RWPE2 (cell line): ENCODE results near the gene IGFBP1.

Source experiments
- ATAC-seq: fragments of 200-7000 bp; cut with Tn5 transposase; 3 replicates; pipeline ENCODE4 v1.9.1; 2021; ENCODE audit warnings: low read depth
- DNase-seq: peaks from one replicate; pipeline ENCODE4 v3.0.0-alpha.2; 2020; ENCODE audit warnings: low spot score
- H3K27ac ChIP-seq: fragments of 450-650 bp; 2 replicates; pipeline ENCODE4 v1.5.1; 2017; ENCODE audit warnings: mild to moderate bottlenecking; ENCODE audit not compliant: poor library complexity, severe bottlenecking
- H3K27me3 ChIP-seq: fragments of 250-450 bp; sonication (Bioruptor Pico); 2 replicates; pipeline ENCODE4 v1.5.1; 2021; ENCODE audit warnings: mild to moderate bottlenecking, moderate library complexity; ENCODE audit not compliant: insufficient read depth, poor library complexity, severe bottlenecking
- H3K36me3 ChIP-seq: fragments of 250-450 bp; sonication (Bioruptor Pico); 2 replicates; pipeline ENCODE4 v1.5.1; 2020; ENCODE audit warnings: low read depth, mild to moderate bottlenecking, moderate library complexity
- H3K4me1 ChIP-seq: fragments of 250-450 bp; sonication (Bioruptor Pico); 2 replicates; pipeline ENCODE4 v1.5.1; 2021; ENCODE audit warnings: mild to moderate bottlenecking, moderate library complexity; ENCODE audit not compliant: insufficient read depth, poor library complexity, severe bottlenecking
- H3K4me3 ChIP-seq: fragments of 250-450 bp; sonication (Bioruptor Pico); 2 replicates; pipeline ENCODE4 v1.5.1; 2021; ENCODE audit warnings: mild to moderate bottlenecking, moderate library complexity; ENCODE audit not compliant: severe bottlenecking
- H3K9me3 ChIP-seq: fragments of 250-450 bp; sonication (Bioruptor Pico); 2 replicates; pipeline ENCODE4 v1.5.1; 2021; ENCODE audit warnings: mild to moderate bottlenecking, moderate library complexity; ENCODE audit not compliant: severe bottlenecking
- TF ChIP-seq, protein P1 (sequence below): fragments of 450-650 bp; IDR thresholded peaks from one replicate; pipeline ENCODE4 v1.5.1; 2017; ENCODE audit warnings: mild to moderate bottlenecking, moderate library complexity; ENCODE audit not compliant: poor library complexity, severe bottlenecking

Gene IGFBP1

DNA sequence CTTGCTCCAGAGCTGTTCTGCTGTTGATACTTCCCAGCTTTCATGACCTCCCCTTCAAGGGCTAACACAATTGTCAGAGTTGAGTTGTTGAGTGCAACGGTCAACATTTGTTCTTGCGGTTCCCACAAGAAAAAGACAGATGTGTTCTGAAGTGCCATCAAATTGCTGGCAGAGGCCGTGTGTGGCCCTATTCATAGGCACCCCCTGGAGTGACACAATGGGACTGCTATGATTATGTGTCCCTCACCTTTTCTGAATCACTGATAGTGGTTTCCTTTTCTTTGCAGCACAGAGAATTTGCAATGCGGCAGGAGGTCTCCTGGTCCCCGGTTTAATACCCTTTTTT lies 5.8 kb upstream of the IGFBP1 start:
- no peak for ATAC-seq
- no peaks in the 10 kb centered on the region for H3K4me1 ChIP-seq
- H3K27me3 ChIP-seq, result peaks cover 1% of the 10 kb centered on the region

DNA sequence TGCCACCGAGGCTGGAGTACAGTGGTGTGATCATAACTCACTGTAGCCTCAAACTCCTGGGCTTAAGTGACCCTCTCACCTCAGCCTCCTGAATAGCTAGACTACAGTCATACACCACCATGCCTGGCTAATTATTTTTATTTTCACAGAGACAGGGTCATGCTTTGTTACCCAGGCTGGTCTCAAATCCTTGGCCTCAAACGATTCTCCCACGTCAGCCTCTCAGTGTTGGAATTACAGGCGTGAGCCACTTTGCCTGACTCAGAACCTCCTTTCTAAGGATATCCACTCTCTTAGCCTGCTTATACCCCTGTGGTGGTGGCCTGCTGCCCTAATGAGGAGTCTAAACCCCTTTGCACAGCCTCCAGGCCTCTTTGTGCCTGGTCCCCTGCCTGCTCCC lies 4.2 kb upstream of the IGFBP1 start:
- no peak overlapping the region for H3K4me3 ChIP-seq
- no peak for DNase-seq
- H3K4me1 ChIP-seq, result no peaks in the 10 kb centered on the region
- H3K27ac ChIP-seq, result no peak overlapping the region
- H3K9me3 ChIP-seq, result no peaks in the 10 kb centered on the region
- TF ChIP-seq, protein P1, sequence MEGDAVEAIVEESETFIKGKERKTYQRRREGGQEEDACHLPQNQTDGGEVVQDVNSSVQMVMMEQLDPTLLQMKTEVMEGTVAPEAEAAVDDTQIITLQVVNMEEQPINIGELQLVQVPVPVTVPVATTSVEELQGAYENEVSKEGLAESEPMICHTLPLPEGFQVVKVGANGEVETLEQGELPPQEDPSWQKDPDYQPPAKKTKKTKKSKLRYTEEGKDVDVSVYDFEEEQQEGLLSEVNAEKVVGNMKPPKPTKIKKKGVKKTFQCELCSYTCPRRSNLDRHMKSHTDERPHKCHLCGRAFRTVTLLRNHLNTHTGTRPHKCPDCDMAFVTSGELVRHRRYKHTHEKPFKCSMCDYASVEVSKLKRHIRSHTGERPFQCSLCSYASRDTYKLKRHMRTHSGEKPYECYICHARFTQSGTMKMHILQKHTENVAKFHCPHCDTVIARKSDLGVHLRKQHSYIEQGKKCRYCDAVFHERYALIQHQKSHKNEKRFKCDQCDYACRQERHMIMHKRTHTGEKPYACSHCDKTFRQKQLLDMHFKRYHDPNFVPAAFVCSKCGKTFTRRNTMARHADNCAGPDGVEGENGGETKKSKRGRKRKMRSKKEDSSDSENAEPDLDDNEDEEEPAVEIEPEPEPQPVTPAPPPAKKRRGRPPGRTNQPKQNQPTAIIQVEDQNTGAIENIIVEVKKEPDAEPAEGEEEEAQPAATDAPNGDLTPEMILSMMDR, result no peak
- ATAC-seq, result no peak
- no peaks in the 10 kb centered on the region for H3K36me3 ChIP-seq
- peaks cover 12% of the 10 kb centered on the region for H3K27me3 ChIP-seq

More for the DNA sequence above, 5.8 kb upstream of the IGFBP1 start:
- H3K27ac ChIP-seq, result no peak overlapping the region
- TF ChIP-seq, protein P1, result no peak
- H3K4me3 ChIP-seq, result no peak overlapping the region
- H3K9me3 ChIP-seq, result no peaks in the 10 kb centered on the region
- no peaks in the 10 kb centered on the region for H3K36me3 ChIP-seq
- no peak for DNase-seq

DNA sequence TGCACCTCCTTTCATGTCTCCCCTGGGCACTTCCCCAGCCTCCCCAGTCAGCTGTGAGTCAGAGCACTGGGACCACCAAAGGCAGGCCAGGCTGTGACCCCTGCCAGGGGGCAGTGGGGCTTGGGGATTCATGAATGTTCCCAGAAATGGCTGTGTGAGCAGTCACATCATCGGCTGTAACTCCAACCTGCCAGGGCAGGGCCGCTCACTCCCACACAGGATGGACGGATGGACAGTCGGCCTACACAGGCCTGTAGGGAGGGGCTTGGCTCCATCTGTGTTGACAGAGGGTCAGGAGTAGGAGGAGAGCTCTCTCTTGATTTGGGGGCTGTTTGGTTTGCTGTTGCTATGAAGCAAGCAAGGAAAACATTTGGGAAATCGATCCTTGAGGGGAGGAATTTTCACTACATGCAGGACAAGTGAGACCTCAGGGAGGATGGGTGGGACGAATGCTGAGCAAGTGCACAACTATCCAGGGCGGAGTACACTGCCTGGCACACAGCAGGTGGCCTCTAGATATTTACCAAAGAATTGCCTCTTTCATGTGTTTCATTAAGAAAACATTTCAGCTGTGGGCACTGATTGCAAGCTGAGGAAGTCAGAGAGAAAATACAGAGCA lies 2.9 kb upstream of the IGFBP1 start:
- no peaks in the 10 kb centered on the region for H3K4me1 ChIP-seq
- no peak overlapping the region for H3K4me3 ChIP-seq
- DNase-seq, result no peak
- H3K27me3 ChIP-seq, result peaks cover 12% of the 10 kb centered on the region
- no peaks in the 10 kb centered on the region for H3K36me3 ChIP-seq
- H3K9me3 ChIP-seq, result no peaks in the 10 kb centered on the region
- TF ChIP-seq, protein P1, result no peak
- no peak overlapping the region for H3K27ac ChIP-seq
- peak; percentile 50; the same call in 2 of the 3 replicates for ATAC-seq

DNA sequence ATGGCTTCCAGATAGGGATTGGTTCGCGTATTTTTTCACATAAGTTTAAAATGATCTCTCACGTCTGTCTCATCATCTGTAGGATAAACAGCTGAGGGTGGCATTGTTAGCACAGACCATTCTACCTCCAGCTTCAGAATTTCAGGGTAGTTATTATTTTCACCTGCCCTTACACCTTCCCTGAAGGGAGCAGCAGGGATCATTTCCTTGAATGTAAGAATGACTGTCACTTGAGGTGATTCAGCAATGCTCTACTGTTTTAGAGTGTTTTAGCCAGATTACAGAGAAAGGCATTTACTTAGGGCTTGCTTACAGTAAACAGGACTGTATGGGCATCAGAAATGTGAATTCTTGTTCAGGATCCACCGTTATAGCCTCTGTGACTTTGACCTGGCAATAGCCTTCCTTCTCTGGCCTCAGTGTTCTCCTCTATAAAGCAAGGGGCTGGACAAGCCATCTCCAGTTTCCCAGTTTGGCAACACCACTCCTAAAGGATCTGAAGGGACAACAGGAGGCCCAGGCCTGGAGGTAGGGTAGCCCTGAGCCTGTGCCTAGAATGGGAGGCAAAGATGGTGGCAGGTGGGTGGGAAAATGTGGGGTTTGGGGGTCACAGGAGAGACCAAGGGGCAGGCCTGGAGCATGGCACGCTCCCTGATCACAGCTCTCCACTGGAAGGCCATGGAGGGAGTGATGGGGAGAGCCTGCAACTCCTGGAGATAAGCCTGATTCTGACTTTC lies 1.2 kb upstream of the IGFBP1 start:
- Histone ChIP-seq H3K36me3 (no peaks in the 10 kb centered on the region), H3K4me1 (no peaks in the 10 kb centered on the region), H3K27ac (no peak overlapping the region), H3K27me3 (peaks cover 12% of the 10 kb centered on the region), H3K4me3 (no peak overlapping the region), H3K9me3 (no peaks in the 10 kb centered on the region)
- no peak for DNase-seq
- TF ChIP-seq, protein P1, result no peak
- ATAC-seq, result no peak

DNA sequence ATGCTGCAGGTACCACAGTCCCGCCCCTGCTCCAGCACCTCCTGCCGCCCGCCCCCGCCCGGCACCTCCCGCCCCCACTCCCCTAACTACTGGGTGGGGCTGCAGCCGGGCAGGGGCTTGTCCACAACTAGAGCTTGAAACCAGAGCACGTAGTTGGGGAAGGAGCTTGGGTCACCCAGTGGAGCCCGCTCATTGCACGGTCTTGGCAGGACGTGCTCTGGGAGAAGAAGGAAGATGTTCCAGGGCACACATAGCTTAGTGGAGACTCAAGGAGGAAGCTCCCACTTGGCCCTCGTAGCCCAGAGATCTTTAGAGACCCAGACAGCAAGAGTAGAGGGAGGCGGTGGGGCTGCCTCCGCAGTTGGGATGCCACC lies 692 bp downstream of the IGFBP1 start:
- Histone ChIP-seq H3K9me3 (no peaks in the 10 kb centered on the region), H3K36me3 (no peaks in the 10 kb centered on the region), H3K27me3 (peaks cover 12% of the 10 kb centered on the region), H3K27ac (no peak overlapping the region), H3K4me1 (no peaks in the 10 kb centered on the region), H3K4me3 (peak overlapping the region; percentile 16)
- TF ChIP-seq, protein P1, result no peak
- DNase-seq, result no peak
- ATAC-seq, result peak; percentile 20
